Measurements from ENCODE around the gene STK16.

GRCh38 chr2:219251656-219252055 lies 6.4 kb downstream of the STK16 start:
- TF ChIP-seq CTCF (IDR thresholded peaks at IDR 0.05) (no peak), POLR2A (IDR thresholded peaks at IDR 0.05) (no peak)
